PC-3 (cell line): ENCODE results near the gene TGFB2. TPM values are rescaled to one million over a fixed set of nuclear protein-coding genes. Genes with fewer than 3 reads are reported as not detected.

Experiments used
- ATAC-seq: fragments of 200-7000 bp; cut with Tn5 transposase; 2 replicates; pipeline ENCODE4 v1.9.1; 2020; ENCODE audit warnings: mild to moderate bottlenecking, moderate library complexity
- BruUV-seq: library from RNA; stranded (reverse); fragments of 400-500 nt; replicated peaks from 2 replicates; lab custom pipeline; 2021; lab: Mats Ljungman, UMichigan
- CTCF ChIA-PET: fragments of 300-600 bp; sonication (Branson Sonifier 250); formaldehyde crosslinking; loops from one replicate; lab custom pipeline; 2022; ENCODE audit warnings: antibody characterized with exemption; lab: Charles Lee
- POLR2A ChIA-PET: fragments of 300-600 bp; sonication (Branson Sonifier 250); formaldehyde crosslinking; loops from one replicate; lab custom pipeline; 2022; ENCODE audit warnings: antibody characterized with exemption; ENCODE audit not compliant: unreplicated experiment; lab: Charles Lee
- DNase-seq: peaks from one replicate; pipeline ENCODE4 v3.0.0-alpha.2; 2015
- H2AFZ ChIP-seq: fragments of 300-600 bp; sonication (generic); 2 replicates; pipeline ENCODE4 v1.6.0; 2016; ENCODE audit warnings: antibody characterized with exemption, low read length
- H3F3A ChIP-seq: fragments of 300-600 bp; sonication (generic); one replicate; pipeline ENCODE4 v1.6.0; 2017; ENCODE audit warnings: antibody characterized with exemption, low read length, control low read depth, mild to moderate bottlenecking; ENCODE audit not compliant: unreplicated experiment
- H3K27ac ChIP-seq: fragments of 300-600 bp; sonication (generic); 2 replicates; pipeline ENCODE4 v1.5.1; 2016; ENCODE audit warnings: mild to moderate bottlenecking, low read length
- H3K27me3 ChIP-seq: fragments of 300-600 bp; sonication (generic); 2 replicates; pipeline ENCODE4 v1.6.1; 2016; ENCODE audit warnings: low read length, mixed read lengths
- H3K36me3 ChIP-seq: fragments of 300-600 bp; sonication (generic); 2 replicates; pipeline ENCODE4 v1.6.1; 2016; ENCODE audit warnings: low read depth, mixed run types, low read length, mixed read lengths
- H3K4me1 ChIP-seq: fragments of 300-600 bp; sonication (generic); 2 replicates; pipeline ENCODE4 v1.5.1; 2016; ENCODE audit warnings: low read length; ENCODE audit not compliant: insufficient read depth
- H3K4me2 ChIP-seq: fragments of 300-600 bp; sonication (generic); 2 replicates; pipeline ENCODE4 v1.6.0; 2016; ENCODE audit warnings: low read length
- H3K4me3 ChIP-seq: fragments of 300-600 bp; sonication (generic); 2 replicates; pipeline ENCODE4 v1.5.1; 2016; ENCODE audit warnings: mild to moderate bottlenecking, low read length, mixed read lengths
- H3K79me2 ChIP-seq: fragments of 300-600 bp; sonication (generic); 2 replicates; pipeline ENCODE4 v1.6.1; 2017; ENCODE audit warnings: low read length, mixed read lengths
- H3K9ac ChIP-seq: fragments of 300-600 bp; sonication (generic); 2 replicates; pipeline ENCODE4 v1.6.0; 2016; ENCODE audit warnings: mild to moderate bottlenecking, low read length
- H3K9me2 ChIP-seq: fragments of 300-600 bp; sonication (generic); replicated peaks from 2 replicates; pipeline ENCODE4 v1.6.1; 2016; ENCODE audit warnings: mixed run types, low read length, mixed read lengths
- H3K9me3 ChIP-seq: fragments of 300-600 bp; sonication (generic); 2 replicates; pipeline ENCODE4 v1.6.1; 2016; ENCODE audit warnings: low read length, mixed read lengths
- H4K20me1 ChIP-seq: fragments of 300-600 bp; sonication (generic); 2 replicates; pipeline ENCODE4 v1.6.1; 2016; ENCODE audit warnings: low read length, mixed read lengths
- CTCF ChIP-seq: fragments of 300-600 bp; sonication (generic); conservative IDR thresholded peaks from 2 replicates; pipeline ENCODE4 v1.5.1; 2017; ENCODE audit warnings: antibody characterized with exemption, low read depth, mild to moderate bottlenecking, low read length
- EZH2 ChIP-seq: fragments of 300-600 bp; sonication (generic); IDR thresholded peaks from one replicate; pipeline ENCODE4 v1.6.1; 2017; ENCODE audit warnings: antibody characterized with exemption, mild to moderate bottlenecking, low read length; ENCODE audit not compliant: unreplicated experiment
- EZH2phosphoT487 ChIP-seq: fragments of 300-600 bp; sonication (generic); IDR thresholded peaks from 2 replicates; pipeline ENCODE4 v1.6.1; 2018; ENCODE audit warnings: mild to moderate bottlenecking, antibody characterized with exemption, low read length, borderline replicate concordance
- intact Hi-C: fragments of 100-400 bp; cut with micrococcal nuclease; formaldehyde crosslinking; loops from 2 replicates; pipeline ENCODE4 v1.9.0; 2023
- total RNA-seq: library from RNA; depleted of rRNA; stranded (reverse); fragments of >200 nt; gene quantifications from 2 replicates; pipeline ENCODE4 v1.2.3, GENCODE V29; 2014

The TGFB2 gene
- total RNA-seq, 1 experiment from 2014 or later = 50.3 TPM

- no TSS peak for BruUV-seq
- H3K79me2 ChIP-seq = no peaks in the 10 kb centered on the region
- intact Hi-C loops = loop anchor here (1.0 to 5.0 kb wide), 5 partner anchors 16 to 226 kb away; no protein-coding TSS in a partner anchor
- POLR2A ChIA-PET = interaction anchor here (0.6 kb wide), 1 partner anchor 133 kb away, joined by 3 read pairs; no protein-coding TSS in a partner anchor
- ATAC-seq = no peak
- DNase-seq = peak; percentile 83
- no peaks in the 10 kb centered on the region for H4K20me1 ChIP-seq
- peak overlapping the region; percentile 8; the same call in 1 of the 2 replicates for H3K4me2 ChIP-seq
- TF ChIP-seq CTCF (no peak), EZH2 (no peak), EZH2phosphoT487 (no peak)
- H3F3A ChIP-seq = peaks cover 15% of the 10 kb centered on the region
- no peak overlapping the region for H3K4me3 ChIP-seq
- H3K9ac ChIP-seq = peak overlapping the region; percentile 8; the same call in 1 of the 2 replicates
- no peaks in the 10 kb centered on the region for H3K36me3 ChIP-seq
- no peaks in the 10 kb centered on the region for H3K9me2 ChIP-seq
- peaks cover 57% of the 10 kb centered on the region for H3K4me1 ChIP-seq
- H3K9me3 ChIP-seq = peaks cover 4% of the 10 kb centered on the region; the same call in 1 of the 2 replicates
- no peak overlapping the region for H2AFZ ChIP-seq
- H3K27ac ChIP-seq = peak overlapping the region; percentile 74
- CTCF ChIA-PET = no interaction called here
- no peaks in the 10 kb centered on the region for H3K27me3 ChIP-seq
These were observed 135.0 kb downstream of the TGFB2 start for GRCh38 chr1:218480137-218480536.

GRCh38 chr1:218480588-218481099 lies 135.5 kb downstream of the TGFB2 start:
- H3K4me1 ChIP-seq = peaks cover 57% of the 10 kb centered on the region

More at GRCh38 chr1:218480588-218481099, 135.5 kb downstream of the TGFB2 start:
- POLR2A ChIA-PET = interaction anchor here (0.6 to 1.1 kb wide), 5 partner anchors 100 to 1332 kb away, joined by 3 to 4 read pairs (median 3); partner anchors contain the start of gene TGFB2
- H4K20me1 ChIP-seq = no peaks in the 10 kb centered on the region
- CTCF ChIA-PET = interaction anchor here (1.0 kb wide), 1 partner anchor 586 kb away, joined by 5 read pairs; no protein-coding TSS in a partner anchor
- no peaks in the 10 kb centered on the region for H3K27me3 ChIP-seq
- H3K79me2 ChIP-seq = no peaks in the 10 kb centered on the region
- DNase-seq (peak; percentile 98), ATAC-seq (peak; percentile 39)
- TF ChIP-seq EZH2phosphoT487 (no peak), EZH2 (no peak), CTCF (no peak)
- H3K4me2 ChIP-seq = peak overlapping the region; percentile 9
- peak overlapping the region; percentile 74 for H3K27ac ChIP-seq
- H3K9me3 ChIP-seq = peaks cover 4% of the 10 kb centered on the region; the same call in 1 of the 2 replicates
- peaks cover 19% of the 10 kb centered on the region for H3F3A ChIP-seq
- no peak overlapping the region for H2AFZ ChIP-seq
- no peaks in the 10 kb centered on the region for H3K36me3 ChIP-seq
- intact Hi-C loops = loop anchor here (1.0 to 5.0 kb wide), 5 partner anchors 16 to 226 kb away; no protein-coding TSS in a partner anchor
- H3K9ac ChIP-seq = peak overlapping the region; percentile 8; the same call in 1 of the 2 replicates
- 0 out of 2 replicates have a peak overlapping the region, but pooled peaks have one; percentile 0 for H3K4me3 ChIP-seq
- no peaks in the 10 kb centered on the region for H3K9me2 ChIP-seq
- no TSS peak for BruUV-seq
